IMR-90 (cell line): ENCODE results near the gene SVBP. TPM values are rescaled to one million over a fixed set of nuclear protein-coding genes. Genes with fewer than 3 reads are reported as not detected.
A peak's percentile ranks its signal among the peaks of the same experiment; 100 is the strongest.

Experiments
- ATAC-seq: fragments of 200-7000 bp; cut with Tn5 transposase; 2 replicates; pipeline ENCODE4 v1.9.1; 2020; ENCODE audit warnings: low read depth, mild to moderate bottlenecking, moderate library complexity
- BruUV-seq: library from RNA; stranded (reverse); fragments of 400-500 nt; replicated peaks from 2 replicates; lab custom pipeline; 2021; lab: Mats Ljungman, UMichigan
- CTCF ChIA-PET: fragments of 300-600 bp; formaldehyde crosslinking; extraction: SDS; loops from one replicate; lab custom pipeline; 2021; ENCODE audit warnings: antibody characterized with exemption; lab: Yijun Ruan, JAX
- POLR2A ChIA-PET: fragments of 300-600 bp; sonication (Branson Sonifier 250); formaldehyde crosslinking; loops from one replicate; lab custom pipeline; 2022; ENCODE audit warnings: antibody characterized with exemption; ENCODE audit not compliant: unreplicated experiment; lab: Charles Lee
- DNase-seq: peaks from one replicate; pipeline ENCODE4 v3.0.0; 2013
- H2AFZ ChIP-seq: replicated peaks from 2 replicates; pipeline ENCODE3; 2013; ENCODE audit warnings: low read length, mild to moderate bottlenecking; ENCODE audit not compliant: poor library complexity
- H2AK5ac ChIP-seq: 2 replicates; pipeline ENCODE4 v1.6.1; 2013; ENCODE audit warnings: low read depth, low read length, inconsistent platforms
- H2AK9ac ChIP-seq: replicated peaks from 2 replicates; pipeline ENCODE3; 2013; ENCODE audit warnings: mild to moderate bottlenecking, low read depth, low read length, moderate library complexity; ENCODE audit not compliant: poor library complexity
- H2BK120ac ChIP-seq: 2 replicates; pipeline ENCODE4 v1.6.1; 2013; ENCODE audit warnings: low read depth, low read length, inconsistent platforms
- H2BK15ac ChIP-seq: 3 replicates; pipeline ENCODE4 v1.6.1; 2013; ENCODE audit warnings: low read depth, low read length, inconsistent platforms
- H2BK20ac ChIP-seq: 2 replicates; pipeline ENCODE4 v1.6.1; 2013; ENCODE audit warnings: low read depth, mild to moderate bottlenecking, inconsistent platforms, low read length, moderate library complexity
- H2BK5ac ChIP-seq: 2 replicates; pipeline ENCODE4 v1.6.1; 2013; ENCODE audit warnings: mild to moderate bottlenecking, low read depth, low read length, inconsistent platforms; ENCODE audit not compliant: poor library complexity, severe bottlenecking
- H3K14ac ChIP-seq: replicated peaks from 2 replicates; pipeline ENCODE4 v1.6.1; 2013; ENCODE audit warnings: low read depth, low read length, inconsistent platforms
- H3K18ac ChIP-seq: 2 replicates; pipeline ENCODE4 v1.6.1; 2013; ENCODE audit warnings: low read depth, low read length, control low read depth
- H3K23ac ChIP-seq: 2 replicates; pipeline ENCODE4 v1.6.1; 2013; ENCODE audit warnings: low read depth, low read length, inconsistent platforms
- H3K27ac ChIP-seq: 2 replicates; pipeline ENCODE4 v1.5.1; 2013; ENCODE audit warnings: mild to moderate bottlenecking, control low read depth, low read length; ENCODE audit not compliant: insufficient read depth
- H3K27me3 ChIP-seq: 2 replicates; pipeline ENCODE4 v1.6.1; 2013; ENCODE audit warnings: low read length; ENCODE audit not compliant: control insufficient read depth, insufficient read depth
- H3K36me3 ChIP-seq: 2 replicates; pipeline ENCODE4 v1.6.1; 2013; ENCODE audit warnings: low read length, mixed read lengths; ENCODE audit not compliant: control insufficient read depth, insufficient read depth
- H3K4ac ChIP-seq: 2 replicates; pipeline ENCODE4 v1.6.1; 2013; ENCODE audit warnings: low read depth, low read length, inconsistent platforms
- H3K4me1 ChIP-seq: 2 replicates; pipeline ENCODE4 v1.6.1; 2013; ENCODE audit warnings: low read length, mixed read lengths; ENCODE audit not compliant: control insufficient read depth, insufficient read depth
- H3K4me2 ChIP-seq: 2 replicates; pipeline ENCODE4 v1.6.1; 2013; ENCODE audit warnings: low read depth, mild to moderate bottlenecking, control low read depth, low read length, moderate library complexity
- H3K4me3 ChIP-seq: 2 replicates; pipeline ENCODE4 v1.5.1; 2013; ENCODE audit warnings: low read depth, mild to moderate bottlenecking, control low read depth, low read length, moderate library complexity; ENCODE audit not compliant: insufficient read depth
- H3K56ac ChIP-seq: 2 replicates; pipeline ENCODE4 v1.6.1; 2013; ENCODE audit warnings: low read length, inconsistent platforms; ENCODE audit not compliant: insufficient read depth; ENCODE audit errors: extremely low read depth
- H3K79me1 ChIP-seq, 2 experiments: 2 replicates each; pipeline ENCODE4 v1.6.1; 2013; ENCODE audit warnings: low read length in 2 of 2, inconsistent platforms in 1 of 2, low read depth in 1 of 2
- H3K9ac ChIP-seq: 2 replicates; pipeline ENCODE4 v1.6.1; 2013; ENCODE audit warnings: low read depth, low read length, control low read depth
- H3K9me1 ChIP-seq: 2 replicates; pipeline ENCODE4 v1.6.1; 2013; ENCODE audit warnings: low read length, inconsistent platforms; ENCODE audit not compliant: insufficient read depth
- H3K9me3 ChIP-seq: 2 replicates; pipeline ENCODE4 v1.6.1; 2013; ENCODE audit warnings: low read length; ENCODE audit not compliant: control insufficient read depth, insufficient read depth
- H4K20me1 ChIP-seq: 2 replicates; pipeline ENCODE4 v1.6.1; 2013; ENCODE audit warnings: low read length, inconsistent platforms; ENCODE audit not compliant: insufficient read depth
- H4K5ac ChIP-seq: 2 replicates; pipeline ENCODE4 v1.6.1; 2013; ENCODE audit warnings: mild to moderate bottlenecking, low read depth, low read length, control low read depth
- H4K8ac ChIP-seq, 2 experiments: 2 replicates each; pipeline ENCODE4 v1.6.1; 2013; ENCODE audit warnings: low read depth in 2 of 2, low read length in 2 of 2, control low read depth in 1 of 2, inconsistent platforms in 1 of 2
- H4K91ac ChIP-seq: 2 replicates; pipeline ENCODE4 v1.6.1; 2013; ENCODE audit warnings: low read depth, low read length, inconsistent platforms; ENCODE audit not compliant: insufficient read depth
- BHLHE40 ChIP-seq: fragments of 150-350 bp; IDR thresholded peaks from 2 replicates; pipeline ENCODE4 v1.6.1; 2016; ENCODE audit warnings: mild to moderate bottlenecking, low read depth, low read length
- CEBPB ChIP-seq: IDR thresholded peaks from 2 replicates; pipeline ENCODE4 v1.6.1; 2012; ENCODE audit warnings: low read depth, low read length, improper control_type of control experiment
- CHD1 ChIP-seq: IDR thresholded peaks from 2 replicates; pipeline ENCODE4 v1.6.1; 2012; ENCODE audit warnings: low read depth, low read length, improper control_type of control experiment
- CTCF ChIP-seq: conservative IDR thresholded peaks from 2 replicates; pipeline ENCODE4 v1.5.1; 2012; ENCODE audit warnings: mild to moderate bottlenecking, low read depth, low read length, improper control_type of control experiment
- ELK1 ChIP-seq: fragments of 150-350 bp; IDR thresholded peaks from 2 replicates; pipeline ENCODE4 v1.6.1; 2016; ENCODE audit warnings: low read depth, mild to moderate bottlenecking, low read length, moderate library complexity, borderline replicate concordance
- FOS ChIP-seq: fragments of 150-350 bp; IDR thresholded peaks from 2 replicates; pipeline ENCODE4 v1.6.1; 2016; ENCODE audit warnings: low read depth, low read length
- MAFK ChIP-seq: IDR thresholded peaks from 2 replicates; pipeline ENCODE4 v1.6.1; 2012; ENCODE audit warnings: low read depth, low read length, improper control_type of control experiment
- MAZ ChIP-seq: IDR thresholded peaks from 2 replicates; pipeline ENCODE4 v1.6.1; 2012; ENCODE audit warnings: low read depth, mild to moderate bottlenecking, low read length, improper control_type of control experiment, moderate library complexity, borderline replicate concordance
- MXI1 ChIP-seq: IDR thresholded peaks from 2 replicates; pipeline ENCODE4 v1.6.1; 2012; ENCODE audit warnings: low read depth, mild to moderate bottlenecking, low read length, moderate library complexity, borderline replicate concordance
- NFE2L2 ChIP-seq: fragments of 150-350 bp; IDR thresholded peaks from 2 replicates; pipeline ENCODE4 v1.6.1; 2016; ENCODE audit warnings: low read depth, mild to moderate bottlenecking, low read length
- POLR2A ChIP-seq: IDR thresholded peaks from 2 replicates; pipeline ENCODE4 v1.6.1; 2012; ENCODE audit warnings: mild to moderate bottlenecking, low read depth, low read length
- RAD21 ChIP-seq: IDR thresholded peaks from 2 replicates; pipeline ENCODE4 v1.6.1; 2012; ENCODE audit warnings: low read length, improper control_type of control experiment
- RCOR1 ChIP-seq: IDR thresholded peaks from 2 replicates; pipeline ENCODE4 v1.6.1; 2012; ENCODE audit warnings: mild to moderate bottlenecking, low read length, improper control_type of control experiment; ENCODE audit not compliant: insufficient replicate concordance
- RFX5 ChIP-seq: IDR thresholded peaks from 2 replicates; pipeline ENCODE4 v1.8.0; 2012; ENCODE audit warnings: low read depth, mild to moderate bottlenecking, low read length, moderate library complexity
- SMC3 ChIP-seq: fragments of 150-350 bp; IDR thresholded peaks from 2 replicates; pipeline ENCODE4 v1.6.1; 2016; ENCODE audit warnings: low read depth, mild to moderate bottlenecking, antibody characterized with exemption, low read length, moderate library complexity
- USF2 ChIP-seq: fragments of 150-350 bp; IDR thresholded peaks from 2 replicates; pipeline ENCODE4 v1.6.1; 2017; ENCODE audit warnings: mild to moderate bottlenecking, antibody characterized with exemption, low read length, low read depth
- WGBS, 2 experiments: methylation state at CpG; one replicate each; pipeline versions ENCODE4 v1.1.5 to v1.1.7; 2013; ENCODE audit warnings: missing lambda C conversion rate in 2 of 2; ENCODE audit not compliant: insufficient read length in 1 of 2; ENCODE audit errors: extremely low coverage in 2 of 2; 5-methylcytosine and 5-hydroxymethylcytosine counted together
- dilution Hi-C: fragments of 300-500 bp; cut with HindIII; formaldehyde crosslinking; loops from one replicate; pipeline ENCODE4 v1.14.3; 2018; ENCODE audit warnings: low sequenced_read_pairs; ENCODE audit not compliant: unreplicated experiment
- in situ Hi-C: fragments of 300-500 bp; cut with MboI; formaldehyde crosslinking; loops from 3 replicates; pipeline ENCODE4 v1.14.3; 2019; ENCODE audit warnings: low sequenced_read_pairs, inconsistent platforms, mixed read lengths
- intact Hi-C: fragments of 100-400 bp; cut with micrococcal nuclease; formaldehyde crosslinking; loops from 2 replicates; pipeline ENCODE4 v1.10.0; 2022
- polyA plus RNA-seq, 3 experiments: library from polyadenylated mRNA; depleted of rRNA; stranded (reverse); fragments of >200 nt; gene quantifications; 2 replicates each; pipeline ENCODE4 v1.2.3, GENCODE V29; 2012; ENCODE audit warnings: low replicate concordance in 1 of 3
- total RNA-seq: library from RNA; depleted of rRNA; stranded (reverse); fragments of >200 nt; gene quantifications from 2 replicates; pipeline ENCODE4 v1.2.3, GENCODE V29; 2012

SVBP gene
- total and polyA plus RNA-seq, 2 of the 4 experiments (the other 2 are of a cell fraction): 9.7 to 11.5 TPM

- no TSS peak for BruUV-seq
- Histone ChIP-seq H2AK9ac (peak overlapping the region; percentile 97), H3K4me1 (peaks cover 6% of the 10 kb centered on the region), H3K79me1 (peaks cover 18 to 33% of the 10 kb centered on the region in 2 experiments), H3K4me3 (peak overlapping the region; percentile 67), H3K36me3 (peaks cover 15% of the 10 kb centered on the region), H3K4ac (peak overlapping the region; percentile 48), H3K14ac (peak overlapping the region; percentile 77), H2BK120ac (0 out of 2 replicates have a peak overlapping the region, but pooled peaks have one; percentile 17), H4K20me1 (no peaks in the 10 kb centered on the region), H3K4me2 (peak overlapping the region; percentile 92), H3K9me3 (0 out of 2 replicates have a peak, but pooled peaks cover 2% of the 10 kb centered on the region), H2AK5ac (no peak overlapping the region), H3K27me3 (no peaks in the 10 kb centered on the region), H2BK20ac (no peak overlapping the region), H3K18ac (peak overlapping the region; percentile 48; the same call in 1 of the 2 replicates), H3K27ac (peak overlapping the region; percentile 41), H2AFZ (peak overlapping the region; percentile 96), H3K9ac (peak overlapping the region; percentile 73), H3K23ac (peak overlapping the region; percentile 92), H4K5ac (peak overlapping the region; percentile 65), H3K56ac (peak overlapping the region; percentile 53; the same call in 1 of the 2 replicates), H2BK5ac (no peak overlapping the region), H3K9me1 (peaks cover 15% of the 10 kb centered on the region), H4K8ac (peak overlapping the region; percentile 54 to 79), H4K91ac (peak overlapping the region; percentile 70), H2BK15ac (no peak overlapping the region)
- CTCF ChIA-PET: interaction anchor here (0.7 to 1.0 kb wide), 6 partner anchors 20 to 239 kb away, joined by 3 to 4 read pairs (median 3); no protein-coding TSS in a partner anchor
- no peak for DNase-seq
- in situ Hi-C loops: no loop called here
- intact Hi-C loops: loop anchor here (10.0 kb wide), 1 partner anchor 161 kb away; the partner anchor contains the start of gene YBX1
- peak; percentile 18 for ATAC-seq
- TF ChIP-seq RFX5 (no peak), RCOR1 (no peak), CHD1 (no peak), CEBPB (no peak), MAFK (no peak), NFE2L2 (no peak), RAD21 (no peak), ELK1 (no peak), USF2 (no peak), CTCF (no peak), FOS (no peak), SMC3 (no peak), POLR2A (no peak), MAZ (no peak), BHLHE40 (no peak), MXI1 (no peak)
- POLR2A ChIA-PET: interaction anchor here (0.6 to 0.7 kb wide), 3 partner anchors 12 to 288 kb away, joined by 3 to 6 read pairs (median 6); no protein-coding TSS in a partner anchor
- no CpG with 5 or more reads among the region's 10 CpGs for WGBS, 2 experiments
- dilution Hi-C loops: no loop called here
Observed at GRCh38 chr1:42845866-42846256, 28.7 kb upstream of the SVBP start.
